Measurements from ENCODE around the gene NTM.

NTM gene

GRCh38 chr11:132263241-132263640 lies 892.8 kb downstream of the NTM start:
- no peak for DNase-seq (ENCODE audit: low read depth)

- no peak for DNase-seq (ENCODE audit: low read depth)
These were observed 893.5 kb downstream of the NTM start for GRCh38 chr11:132263875-132264274.

- no peak for DNase-seq (ENCODE audit: low read depth)
These were observed 894.2 kb downstream of the NTM start for GRCh38 chr11:132264616-132265015.

- no peak for DNase-seq (ENCODE audit: low read depth)
These were observed 908.6 kb downstream of the NTM start for GRCh38 chr11:132278801-132279574.

GRCh38 chr11:132284048-132284447 lies 913.6 kb downstream of the NTM start:
- no peak for DNase-seq (ENCODE audit: low read depth)

- no peak for DNase-seq (ENCODE audit: low read depth)
These were observed 914.2 kb downstream of the NTM start for GRCh38 chr11:132284611-132285010.

GRCh38 chr11:132285631-132286030 lies 915.2 kb downstream of the NTM start:
- DNase-seq (ENCODE audit: low read depth), result no peak

GRCh38 chr11:132286106-132286505 lies 915.7 kb downstream of the NTM start:
- DNase-seq (ENCODE audit: low read depth), result no peak

- no peak for DNase-seq (ENCODE audit: low read depth)
These were observed 917.6 kb downstream of the NTM start for GRCh38 chr11:132288036-132288435.

GRCh38 chr11:132289590-132290256 lies 919.3 kb downstream of the NTM start:
- no peak for DNase-seq (ENCODE audit: low read depth)

- no peak for DNase-seq (ENCODE audit: low read depth)
These were observed 923.2 kb downstream of the NTM start for GRCh38 chr11:132293586-132293985.

- no peak for DNase-seq (ENCODE audit: low read depth)
These were observed 926.7 kb downstream of the NTM start for GRCh38 chr11:132296946-132297610.

GRCh38 chr11:132298357-132298756 lies 927.9 kb downstream of the NTM start:
- no peak for DNase-seq (ENCODE audit: low read depth)

GRCh38 chr11:132300283-132300682 lies 929.9 kb downstream of the NTM start:
- DNase-seq (ENCODE audit: low read depth), result no peak

- no peak for DNase-seq (ENCODE audit: low read depth)
These were observed 931.0 kb downstream of the NTM start for GRCh38 chr11:132301465-132301864.

- no peak for DNase-seq (ENCODE audit: low read depth)
These were observed 931.5 kb downstream of the NTM start for GRCh38 chr11:132301900-132302299.

- no peak for DNase-seq (ENCODE audit: low read depth)
These were observed 937.0 kb downstream of the NTM start for GRCh38 chr11:132307309-132308020.

GRCh38 chr11:132310390-132311375 lies 940.3 kb downstream of the NTM start:
- DNase-seq (ENCODE audit: low read depth), result no peak

GRCh38 chr11:132311703-132312102 lies 941.3 kb downstream of the NTM start:
- DNase-seq (ENCODE audit: low read depth), result no peak

- DNase-seq (ENCODE audit: low read depth), result no peak
These were observed 941.7 kb downstream of the NTM start for GRCh38 chr11:132312161-132312560.

GRCh38 chr11:132312701-132313111 lies 942.3 kb downstream of the NTM start:
- DNase-seq (ENCODE audit: low read depth), result no peak

Measured in activated T-helper 9 cell treated with anti-CD3 and anti-CD28 coated beads, Interleukin-2, amount 50 U/mL, for 16 hours (primary cell).